Liver (tissue), 3 donors: ENCODE measurements around the gene PLA2G6.

Experiments used
- CTCF ChIP-seq: fragments of 150-350 bp; IDR thresholded peaks from 2 replicates; pipeline ENCODE4 v1.5.1; 2017; ENCODE audit warnings: improper control_type of control experiment, low read depth, low read length; ENCODE audit not compliant: missing input control
- NR2F2 ChIP-seq: IDR thresholded peaks from 2 replicates; pipeline ENCODE4 v1.6.1; 2016; ENCODE audit warnings: antibody characterized with exemption
- REST ChIP-seq: IDR thresholded peaks from 2 replicates; pipeline ENCODE4 v1.6.1; 2016; ENCODE audit warnings: antibody characterized with exemption, mild to moderate bottlenecking
- TAF1 ChIP-seq: conservative IDR thresholded peaks from 2 replicates; pipeline ENCODE4 v1.6.1; 2016; ENCODE audit warnings: antibody characterized with exemption, mild to moderate bottlenecking
- donor health status: healthy.
- donor health status: healthy.

- TF ChIP-seq REST (no peak), CTCF (no peak), TAF1 (no peak), NR2F2 (no peak)
Observed at GRCh38 chr22:38075961-38076360, 105.7 kb downstream of the PLA2G6 start.
